ENCODE results near the gene CYBC1.
"Not testable (repeated sequence)": the region's sequence is repeated elsewhere in the genome, so short reads cannot be mapped to it uniquely, and the experiment has no call there.

Gene CYBC1

GRCh38 chr17:82474223-82475010 is 23.9 kb upstream of the CYBC1 start:
- Histone ChIP-seq H3K36me3 (ENCODE audit: insufficient read depth, low read length) (peaks cover 33% of the 10 kb centered on the region), H3K9me3 (replicated peaks; ENCODE audit: low read length) (no peaks in the 10 kb centered on the region), H3K9ac (ENCODE audit: low read depth, low read length) (no peak overlapping the region), H3K4me2 (ENCODE audit: low read length) (no peak overlapping the region), H3K4me3 (ENCODE audit: low read length) (no peak overlapping the region), H3K4me1 (ENCODE audit: control insufficient read depth, insufficient read depth, low read length) (no peaks in the 10 kb centered on the region), H3K27me3 (ENCODE audit: control insufficient read depth, insufficient read depth, low read length) (no peaks in the 10 kb centered on the region)

- no peaks in the 10 kb centered on the region for H3K9me3 ChIP-seq (replicated peaks; ENCODE audit: low read length)
- no peaks in the 10 kb centered on the region for H3K27me3 ChIP-seq (ENCODE audit: control insufficient read depth, insufficient read depth, low read length)
- H3K36me3 ChIP-seq (ENCODE audit: insufficient read depth, low read length): peaks cover 30% of the 10 kb centered on the region
- H3K9ac ChIP-seq (ENCODE audit: low read depth, low read length): no peak overlapping the region
- H3K4me3 ChIP-seq (ENCODE audit: low read length): no peak overlapping the region
- no peaks in the 10 kb centered on the region for H3K4me1 ChIP-seq (ENCODE audit: control insufficient read depth, insufficient read depth, low read length)
- H3K4me2 ChIP-seq (ENCODE audit: low read length): no peak overlapping the region
Measured at GRCh38 chr17:82470065-82470464, 19.5 kb upstream of the CYBC1 start.

GRCh38 chr17:82468692-82469091 is 18.1 kb upstream of the CYBC1 start:
- Histone ChIP-seq H3K36me3 (ENCODE audit: insufficient read depth, low read length) (peaks cover 31% of the 10 kb centered on the region), H3K4me3 (ENCODE audit: low read length) (no peak overlapping the region), H3K4me2 (ENCODE audit: low read length) (no peak overlapping the region), H3K27me3 (ENCODE audit: control insufficient read depth, insufficient read depth, low read length) (no peaks in the 10 kb centered on the region), H3K9ac (ENCODE audit: low read depth, low read length) (no peak overlapping the region), H3K4me1 (ENCODE audit: control insufficient read depth, insufficient read depth, low read length) (no peaks in the 10 kb centered on the region), H3K9me3 (replicated peaks; ENCODE audit: low read length) (no peaks in the 10 kb centered on the region)

GRCh38 chr17:82465023-82465603 is 14.6 kb upstream of the CYBC1 start:
- Histone ChIP-seq H3K9me3 (replicated peaks; ENCODE audit: low read length) (no peaks in the 10 kb centered on the region), H3K4me1 (ENCODE audit: control insufficient read depth, insufficient read depth, low read length) (no peaks in the 10 kb centered on the region), H3K27me3 (ENCODE audit: control insufficient read depth, insufficient read depth, low read length) (no peaks in the 10 kb centered on the region), H3K4me3 (ENCODE audit: low read length) (no peak overlapping the region), H3K4me2 (ENCODE audit: low read length) (no peak overlapping the region), H3K36me3 (ENCODE audit: insufficient read depth, low read length) (peaks cover 42% of the 10 kb centered on the region), H3K9ac (ENCODE audit: low read depth, low read length) (no peak overlapping the region)

GRCh38 chr17:82464567-82464929 is 14.0 kb upstream of the CYBC1 start:
- Histone ChIP-seq H3K9ac (ENCODE audit: low read depth, low read length) (no peak overlapping the region), H3K36me3 (ENCODE audit: insufficient read depth, low read length) (peaks cover 39% of the 10 kb centered on the region), H3K9me3 (replicated peaks; ENCODE audit: low read length) (no peaks in the 10 kb centered on the region)

GRCh38 chr17:82463925-82464566 is 13.5 kb upstream of the CYBC1 start:
- Histone ChIP-seq H3K4me2 (ENCODE audit: low read length) (no peak overlapping the region), H3K4me1 (ENCODE audit: control insufficient read depth, insufficient read depth, low read length) (peaks cover 5% of the 10 kb centered on the region), H3K27me3 (ENCODE audit: control insufficient read depth, insufficient read depth, low read length) (no peaks in the 10 kb centered on the region), H3K36me3 (ENCODE audit: insufficient read depth, low read length) (peaks cover 39% of the 10 kb centered on the region), H3K9ac (ENCODE audit: low read depth, low read length) (no peak overlapping the region), H3K9me3 (replicated peaks; ENCODE audit: low read length) (no peaks in the 10 kb centered on the region), H3K4me3 (ENCODE audit: low read length) (no peak overlapping the region)

More at GRCh38 chr17:82464567-82464929, 14.0 kb upstream of the CYBC1 start:
- peaks cover 2% of the 10 kb centered on the region for H3K4me1 ChIP-seq (ENCODE audit: control insufficient read depth, insufficient read depth, low read length)
- no peaks in the 10 kb centered on the region for H3K27me3 ChIP-seq (ENCODE audit: control insufficient read depth, insufficient read depth, low read length)
- H3K4me3 ChIP-seq (ENCODE audit: low read length): no peak overlapping the region
- no peak overlapping the region for H3K4me2 ChIP-seq (ENCODE audit: low read length)

- Histone ChIP-seq H3K4me2 (ENCODE audit: low read length) (no peak overlapping the region), H3K4me1 (ENCODE audit: control insufficient read depth, insufficient read depth, low read length) (peaks cover 5% of the 10 kb centered on the region), H3K36me3 (ENCODE audit: insufficient read depth, low read length) (peaks cover 35% of the 10 kb centered on the region), H3K9me3 (replicated peaks; ENCODE audit: low read length) (no peaks in the 10 kb centered on the region), H3K4me3 (ENCODE audit: low read length) (no peak overlapping the region), H3K27me3 (ENCODE audit: control insufficient read depth, insufficient read depth, low read length) (no peaks in the 10 kb centered on the region), H3K9ac (ENCODE audit: low read depth, low read length) (no peak overlapping the region)
Measured at GRCh38 chr17:82463391-82463790, 12.8 kb upstream of the CYBC1 start.

GRCh38 chr17:82461827-82462524 is 11.4 kb upstream of the CYBC1 start:
- Histone ChIP-seq H3K4me2 (ENCODE audit: low read length) (no peak overlapping the region), H3K36me3 (ENCODE audit: insufficient read depth, low read length) (peaks cover 35% of the 10 kb centered on the region), H3K4me3 (ENCODE audit: low read length) (no peak overlapping the region), H3K9ac (ENCODE audit: low read depth, low read length) (no peak overlapping the region), H3K4me1 (ENCODE audit: control insufficient read depth, insufficient read depth, low read length) (peaks cover 12% of the 10 kb centered on the region), H3K27me3 (ENCODE audit: control insufficient read depth, insufficient read depth, low read length) (no peaks in the 10 kb centered on the region), H3K9me3 (replicated peaks; ENCODE audit: low read length) (no peaks in the 10 kb centered on the region)

- H3K9ac ChIP-seq (ENCODE audit: low read depth, low read length); H3K9me3 ChIP-seq (replicated peaks; ENCODE audit: low read length); H3K27me3 ChIP-seq (ENCODE audit: control insufficient read depth, insufficient read depth, low read length); H3K4me3 ChIP-seq (ENCODE audit: low read length): not testable (repeated sequence)
- H3K4me2 ChIP-seq (ENCODE audit: low read length): peak overlapping the region; percentile 79
- peaks cover 29% of the 10 kb centered on the region for H3K36me3 ChIP-seq (ENCODE audit: insufficient read depth, low read length)
- peaks cover 12% of the 10 kb centered on the region for H3K4me1 ChIP-seq (ENCODE audit: control insufficient read depth, insufficient read depth, low read length)
Measured at GRCh38 chr17:82459936-82460335, 9.4 kb upstream of the CYBC1 start.

- H3K4me3 ChIP-seq (ENCODE audit: low read length): peak overlapping the region; percentile 93
- H3K4me1 ChIP-seq (ENCODE audit: control insufficient read depth, insufficient read depth, low read length): peaks cover 12% of the 10 kb centered on the region
Measured at GRCh38 chr17:82458885-82459424, 8.4 kb upstream of the CYBC1 start.

More at GRCh38 chr17:82458885-82459424, 8.4 kb upstream of the CYBC1 start:
- H3K4me2 ChIP-seq (ENCODE audit: low read length): peak overlapping the region; percentile 79
- peak overlapping the region; percentile 86 for H3K9ac ChIP-seq (ENCODE audit: low read depth, low read length)
- no peaks in the 10 kb centered on the region for H3K27me3 ChIP-seq (ENCODE audit: control insufficient read depth, insufficient read depth, low read length)
- no peaks in the 10 kb centered on the region for H3K9me3 ChIP-seq (replicated peaks; ENCODE audit: low read length)
- H3K36me3 ChIP-seq (ENCODE audit: insufficient read depth, low read length): peaks cover 19% of the 10 kb centered on the region

Measured in skeletal muscle satellite cell (primary cell).